Measurements from ENCODE around the gene DNASE2B.

DNASE2B gene

GRCh38 chr1:84410328-84411095 lies 12.2 kb downstream of the DNASE2B start:
- no peak for DNase-seq (ENCODE audit: low read depth in 1 of 2, low spot score in 1 of 2)

GRCh38 chr1:84412316-84412942 lies 14.1 kb downstream of the DNASE2B start:
- no peak for DNase-seq (ENCODE audit: low read depth in 1 of 2, low spot score in 1 of 2)

- DNase-seq (ENCODE audit: low read depth in 1 of 2, low spot score in 1 of 2) = no peak
Observed at GRCh38 chr1:84415396-84415795, 17.1 kb downstream of the DNASE2B start.

- DNase-seq (ENCODE audit: low read depth in 1 of 2, low spot score in 1 of 2) = no peak
Observed at GRCh38 chr1:84422909-84423308, 24.6 kb downstream of the DNASE2B start.

GRCh38 chr1:84424513-84425149 lies 26.3 kb downstream of the DNASE2B start:
- DNase-seq (ENCODE audit: low read depth in 1 of 2, low spot score in 1 of 2) = no peak

- DNase-seq (ENCODE audit: low read depth in 1 of 2, low spot score in 1 of 2) = no peak
Observed at GRCh38 chr1:84425150-84425896, 27.0 kb downstream of the DNASE2B start.

GRCh38 chr1:84426376-84426775 lies 28.1 kb downstream of the DNASE2B start:
- DNase-seq (ENCODE audit: low read depth in 1 of 2, low spot score in 1 of 2) = no peak

GRCh38 chr1:84427250-84428188 lies 29.2 kb downstream of the DNASE2B start:
- DNase-seq (ENCODE audit: low read depth in 1 of 2, low spot score in 1 of 2) = no peak

GRCh38 chr1:84428235-84428634 lies 30.0 kb downstream of the DNASE2B start:
- no peak for DNase-seq (ENCODE audit: low read depth in 1 of 2, low spot score in 1 of 2)

GRCh38 chr1:84429231-84429630 lies 30.9 kb downstream of the DNASE2B start:
- no peak for DNase-seq (ENCODE audit: low read depth in 1 of 2, low spot score in 1 of 2)

GRCh38 chr1:84430546-84430945 lies 32.3 kb downstream of the DNASE2B start:
- DNase-seq (ENCODE audit: low read depth in 1 of 2, low spot score in 1 of 2) = no peak

- peak in 1 of 2 donors; percentile 18 for DNase-seq (ENCODE audit: low read depth in 1 of 2, low spot score in 1 of 2)
Observed at GRCh38 chr1:84433258-84434080, 35.2 kb downstream of the DNASE2B start.

GRCh38 chr1:84434081-84434769 lies 35.9 kb downstream of the DNASE2B start:
- no peak for DNase-seq (ENCODE audit: low read depth in 1 of 2, low spot score in 1 of 2)

GRCh38 chr1:84434801-84435549 lies 36.7 kb downstream of the DNASE2B start:
- DNase-seq (ENCODE audit: low read depth in 1 of 2, low spot score in 1 of 2) = no peak

GRCh38 chr1:84436876-84437655 lies 38.8 kb downstream of the DNASE2B start:
- DNase-seq (ENCODE audit: low read depth in 1 of 2, low spot score in 1 of 2) = no peak

- no peak for DNase-seq (ENCODE audit: low read depth in 1 of 2, low spot score in 1 of 2)
Observed at GRCh38 chr1:84442256-84442655, 44.0 kb downstream of the DNASE2B start.

Data from activated T-helper 1 cell treated with anti-CD3 and anti-CD28 coated beads, Interleukin-2, amount 50 U/mL, for 16 hours (primary cell).